ENCODE data around the gene LHX8. TPM values are rescaled to one million over a fixed set of nuclear protein-coding genes. Genes with fewer than 3 reads are reported as not detected.

Gene LHX8
- total RNA-seq, 1 experiment from 2014 or later, result not detected

GRCh38 chr1:75087278-75087677, 46.9 kb upstream of the LHX8 start:
- Histone ChIP-seq H3K4me3 (ENCODE audit: low read depth in 2 of 2, low read length in 2 of 2) (no peak overlapping the region), H3K36me3 (ENCODE audit: control insufficient read depth, insufficient read depth, low read length) (no peaks in the 10 kb centered on the region), H3K27ac (ENCODE audit: low read length) (no peak overlapping the region), H3K27me3 (ENCODE audit: control insufficient read depth, insufficient read depth, low read length) (no peaks in the 10 kb centered on the region), H3K9me3 (ENCODE audit: control insufficient read depth, insufficient read depth, low read depth, low read length) (no peaks in the 10 kb centered on the region), H3K4me1 (ENCODE audit: control insufficient read depth, insufficient read depth, low read length) (no peaks in the 10 kb centered on the region)
- ChIA-PET CTCF (no interaction called here), POLR2A (no interaction called here)
- no TSS peak for BruUV-seq (replicated peaks)
- ATAC-seq (no peak), DNase-seq (ENCODE audit: low read depth, low spot score) (no peak)
- TF ChIP-seq POLR2AphosphoS5 (IDR thresholded peaks at IDR 0.05; ENCODE audit: low read depth, low read length) (no peak), CTCF (IDR thresholded peaks at IDR 0.05) (no peak), REST (IDR thresholded peaks at IDR 0.05; ENCODE audit: insufficient read depth in 1 of 2, low read depth in 2 of 2, low read length in 1 of 2) (no peak), TCF7L2 (IDR thresholded peaks at IDR 0.05; ENCODE audit: low read depth, low read length) (no peak), SIN3A (IDR thresholded peaks at IDR 0.05; ENCODE audit: borderline replicate concordance, insufficient read depth, low read depth, low read length) (no peak)
- in situ Hi-C loops (cut with HindIII; ENCODE audit: low pct_unique_long_range_greater_than_20kb, low sequenced_read_pairs), result no loop called here
- intact Hi-C loops (cut with micrococcal nuclease; ENCODE audit: unreplicated experiment), result no loop called here

- no peak for ATAC-seq
- in situ Hi-C loops (cut with HindIII; ENCODE audit: low pct_unique_long_range_greater_than_20kb, low sequenced_read_pairs), result no loop called here
Observed at GRCh38 chr1:75092141-75092540, 42.0 kb upstream of the LHX8 start.

More at GRCh38 chr1:75092141-75092540, 42.0 kb upstream of the LHX8 start:
- CTCF ChIA-PET, result no interaction called here
- H3K27me3 ChIP-seq (ENCODE audit: control insufficient read depth, insufficient read depth, low read length), result no peaks in the 10 kb centered on the region
- no TSS peak for BruUV-seq (replicated peaks)
- no peaks in the 10 kb centered on the region for H3K4me1 ChIP-seq (ENCODE audit: control insufficient read depth, insufficient read depth, low read length)
- no peak for DNase-seq (ENCODE audit: low read depth, low spot score)
- H3K9me3 ChIP-seq (ENCODE audit: control insufficient read depth, insufficient read depth, low read depth, low read length), result no peaks in the 10 kb centered on the region
- no peak overlapping the region for H3K27ac ChIP-seq (ENCODE audit: low read length)
- POLR2A ChIA-PET, result no interaction called here
- intact Hi-C loops (cut with micrococcal nuclease; ENCODE audit: unreplicated experiment), result loop anchor here (10.0 kb wide), 1 partner anchor 317 kb away; no protein-coding TSS in a partner anchor
- no peaks in the 10 kb centered on the region for H3K36me3 ChIP-seq (ENCODE audit: control insufficient read depth, insufficient read depth, low read length)
- TF ChIP-seq REST (IDR thresholded peaks at IDR 0.05; ENCODE audit: insufficient read depth in 1 of 2, low read depth in 2 of 2, low read length in 1 of 2), result no peak
- no peak for TF ChIP-seq TCF7L2 (IDR thresholded peaks at IDR 0.05; ENCODE audit: low read depth, low read length)
- TF ChIP-seq SIN3A (IDR thresholded peaks at IDR 0.05; ENCODE audit: borderline replicate concordance, insufficient read depth, low read depth, low read length), result no peak
- no peak overlapping the region for H3K4me3 ChIP-seq (ENCODE audit: low read depth in 2 of 2, low read length in 2 of 2)
